GM12878 (cell line): ENCODE data around the gene ZSWIM6. TPM values are rescaled to one million over a fixed set of nuclear protein-coding genes. Genes with fewer than 3 reads are reported as not detected.

ENCODE experiments used
- ASH2L ChIP-seq: fragments of 300-600, 200-600 bp; sonication (generic); IDR thresholded peaks from 2 replicates; pipeline ENCODE4 v1.6.1; 2017; ENCODE audit warnings: low read depth, mild to moderate bottlenecking, borderline replicate concordance
- BRCA1 ChIP-seq: IDR thresholded peaks from 2 replicates; pipeline ENCODE4 v1.6.1; 2011; ENCODE audit warnings: low read depth, low read length, improper control_type of control experiment
- CBFB ChIP-seq: IDR thresholded peaks from 2 replicates; pipeline ENCODE4 v1.6.1; 2016; ENCODE audit warnings: antibody characterized with exemption, low read depth
- EED ChIP-seq: sonication (generic); IDR thresholded peaks from 2 replicates; pipeline ENCODE4 v1.6.1; 2016; ENCODE audit warnings: antibody characterized with exemption, low read depth
- ETV6 ChIP-seq, 2 experiments: fragments of 450-650 bp in 1 of 2; IDR thresholded peaks in 1 of 2; conservative IDR thresholded peaks in 1 of 2; 2 replicates each; pipeline ENCODE4 v1.6.1; 2014; ENCODE audit warnings: antibody characterized with exemption in 1 of 2, borderline replicate concordance in 1 of 2, low read depth in 1 of 2, mild to moderate bottlenecking in 1 of 2, moderate library complexity in 1 of 2
- HDGF ChIP-seq: fragments of 450-650 bp; IDR thresholded peaks from 2 replicates; pipeline ENCODE4 v1.6.1; 2016; ENCODE audit warnings: antibody characterized with exemption
- KAT2A ChIP-seq: conservative IDR thresholded peaks from 2 replicates; pipeline ENCODE4 v1.6.1; 2011; ENCODE audit warnings: low read depth, low read length; ENCODE audit not compliant: control insufficient read depth
- KLF5 ChIP-seq: fragments of 450-650 bp; IDR thresholded peaks from 2 replicates; pipeline ENCODE4 v1.6.1; 2014; ENCODE audit warnings: mild to moderate bottlenecking; ENCODE audit not compliant: partially characterized antibody
- MEF2A ChIP-seq: IDR thresholded peaks from 2 replicates; pipeline ENCODE4 v1.6.1; 2011; ENCODE audit warnings: low read depth, mild to moderate bottlenecking, low read length, moderate library complexity; ENCODE audit not compliant: insufficient read depth
- MTA2 ChIP-seq: fragments of 450-650 bp; IDR thresholded peaks from 2 replicates; pipeline ENCODE4 v1.6.1; 2016; ENCODE audit warnings: low read depth, mild to moderate bottlenecking, moderate library complexity
- RAD51 ChIP-seq: fragments of 450-650 bp; IDR thresholded peaks from 2 replicates; pipeline ENCODE4 v1.6.1; 2016; ENCODE audit warnings: moderate library complexity, mild to moderate bottlenecking, inconsistent platforms
- RB1 ChIP-seq: fragments of 450-650 bp; formaldehyde crosslinking; IDR thresholded peaks from 2 replicates; pipeline ENCODE4 v1.6.1; 2017; ENCODE audit warnings: mild to moderate bottlenecking, borderline replicate concordance
- RELA ChIP-seq: fragments of 450-650 bp; IDR thresholded peaks from 2 replicates; pipeline ENCODE4 v1.8.0; 2014; ENCODE audit warnings: borderline replicate concordance; ENCODE audit not compliant: partially characterized antibody
- RUNX3 ChIP-seq: IDR thresholded peaks from 2 replicates; pipeline ENCODE4 v1.6.1; 2012; ENCODE audit warnings: low read length, inconsistent platforms
- STAT1 ChIP-seq: fragments of 450-650 bp; conservative IDR thresholded peaks from 2 replicates; pipeline ENCODE4 v1.6.1; 2014; ENCODE audit warnings: antibody characterized with exemption, mild to moderate bottlenecking
- TBL1XR1 ChIP-seq: IDR thresholded peaks from 2 replicates; pipeline ENCODE4 v1.6.1; 2012; ENCODE audit warnings: low read depth, low read length, improper control_type of control experiment
- YBX1 ChIP-seq: fragments of 450-650 bp; IDR thresholded peaks from 2 replicates; pipeline ENCODE4 v1.6.1; 2016; ENCODE audit warnings: antibody characterized with exemption
- polyA plus RNA-seq, 11 experiments: library from polyadenylated mRNA; depleted of rRNA in 4 of 11; unstranded in 6 of 11; stranded (reverse) in 5 of 11; fragments of >200 nt; fragmentation: Nextera tagmentation in 4 of 11; fragmentation: Illumina TruSeq in 1 of 11; extraction: Ambion mirVana in 4 of 11; extraction: Trizol in 1 of 11; gene quantifications; 1 replicate in 1 of 11; 2 replicates in 10 of 11; pipeline versions ENCODE4 v1.2.1 to v1.2.3, GENCODE V29; 2011 to 2016; ENCODE audit warnings: inconsistent platforms in 2 of 11, missing spikeins in 2 of 11, low read depth in 1 of 11
- total RNA-seq, 4 experiments: library from RNA; depleted of rRNA in 3 of 4; stranded (reverse); fragments of >200 nt in 3 of 4; fragmentation: Illumina TruSeq in 1 of 4; extraction: Trizol in 1 of 4; gene quantifications; 2 replicates each; pipeline versions ENCODE4 v1.2.1 to v1.2.3, GENCODE V29; 2013 to 2021
- TF ChIP-seq, protein P1 (sequence below): IDR thresholded peaks from 2 replicates; pipeline ENCODE4 v1.6.1; 2011; ENCODE audit warnings: mild to moderate bottlenecking, low read depth, low read length, moderate library complexity; ENCODE audit not compliant: insufficient replicate concordance
- TF ChIP-seq, protein P2 (sequence below): IDR thresholded peaks from 2 replicates; pipeline ENCODE4 v1.6.1; 2012; ENCODE audit warnings: low read depth, low read length, improper control_type of control experiment
- TF ChIP-seq, protein P3 (sequence below): IDR thresholded peaks from 2 replicates; pipeline ENCODE4 v1.6.1; 2011; ENCODE audit warnings: borderline replicate concordance, low read depth, mild to moderate bottlenecking, moderate library complexity, mixed read lengths, low read length; ENCODE audit not compliant: insufficient read depth; ENCODE audit errors: extremely low read length
- TF ChIP-seq, protein P4 (sequence below): fragments of 150-350 bp; IDR thresholded peaks from 2 replicates; pipeline ENCODE4 v1.6.1; 2016; ENCODE audit warnings: low read depth, low read length

The ZSWIM6 gene
- total and polyA plus RNA-seq, 10 of the 15 experiments (the other 5 are each of a cell fraction or from before 2014, with no cell fraction given) = 0.53 to 6.2 (median 3.4) TPM

DNA sequence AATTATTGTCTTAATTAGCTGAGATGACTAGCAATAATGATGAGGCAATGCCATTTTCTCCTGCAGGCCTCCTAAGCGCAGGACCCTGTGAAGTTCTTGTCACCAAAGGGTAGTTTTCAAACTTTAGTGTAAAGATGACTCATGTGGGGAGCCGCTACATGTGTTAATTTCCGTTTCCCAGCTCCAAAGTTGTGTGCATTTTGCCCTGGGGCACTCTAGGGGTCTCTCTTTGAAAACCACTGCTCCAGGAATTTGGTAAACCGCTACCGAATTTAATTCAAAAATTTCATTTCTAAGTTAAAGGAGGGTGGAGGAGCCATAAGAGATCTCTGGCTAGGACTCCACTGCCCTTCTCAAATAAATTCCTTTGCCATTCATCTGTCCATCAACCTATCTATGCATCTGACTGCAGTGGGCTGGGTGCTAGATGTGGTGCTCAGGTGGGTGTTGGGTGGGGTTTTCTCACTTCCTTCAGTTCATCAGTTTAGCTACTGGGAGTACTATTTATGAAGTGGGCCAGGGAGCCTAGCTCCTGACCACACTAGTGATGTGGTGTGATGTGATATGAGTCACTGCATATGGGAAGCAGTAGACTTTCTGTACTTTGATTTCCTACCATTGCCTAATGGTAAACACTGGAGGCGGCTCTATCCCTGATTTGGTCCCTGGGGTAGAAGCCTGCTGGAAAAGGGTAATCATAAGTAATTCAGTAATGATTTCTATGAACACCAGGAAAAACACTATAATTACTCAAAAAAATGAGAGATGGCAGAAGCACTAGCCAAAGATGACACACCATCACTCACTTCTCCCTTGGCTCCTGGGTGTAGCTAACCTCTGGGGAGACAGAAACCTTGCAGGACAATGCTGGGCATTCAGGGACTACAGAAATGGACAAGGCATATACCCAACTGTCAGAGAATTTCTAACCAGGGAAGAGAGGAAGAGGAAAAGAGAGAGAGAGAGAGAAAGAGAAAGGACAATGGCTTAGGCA is 4.0 kb upstream of the ZSWIM6 start (continued):
- TF ChIP-seq RUNX3 = peak; percentile 98
- TF ChIP-seq BRCA1 = no peak
- TF ChIP-seq, protein P1, sequence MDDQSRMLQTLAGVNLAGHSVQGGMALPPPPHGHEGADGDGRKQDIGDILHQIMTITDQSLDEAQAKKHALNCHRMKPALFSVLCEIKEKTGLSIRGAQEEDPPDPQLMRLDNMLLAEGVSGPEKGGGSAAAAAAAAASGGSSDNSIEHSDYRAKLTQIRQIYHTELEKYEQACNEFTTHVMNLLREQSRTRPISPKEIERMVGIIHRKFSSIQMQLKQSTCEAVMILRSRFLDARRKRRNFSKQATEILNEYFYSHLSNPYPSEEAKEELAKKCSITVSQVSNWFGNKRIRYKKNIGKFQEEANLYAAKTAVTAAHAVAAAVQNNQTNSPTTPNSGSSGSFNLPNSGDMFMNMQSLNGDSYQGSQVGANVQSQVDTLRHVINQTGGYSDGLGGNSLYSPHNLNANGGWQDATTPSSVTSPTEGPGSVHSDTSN = no peak
- TF ChIP-seq, protein P2, sequence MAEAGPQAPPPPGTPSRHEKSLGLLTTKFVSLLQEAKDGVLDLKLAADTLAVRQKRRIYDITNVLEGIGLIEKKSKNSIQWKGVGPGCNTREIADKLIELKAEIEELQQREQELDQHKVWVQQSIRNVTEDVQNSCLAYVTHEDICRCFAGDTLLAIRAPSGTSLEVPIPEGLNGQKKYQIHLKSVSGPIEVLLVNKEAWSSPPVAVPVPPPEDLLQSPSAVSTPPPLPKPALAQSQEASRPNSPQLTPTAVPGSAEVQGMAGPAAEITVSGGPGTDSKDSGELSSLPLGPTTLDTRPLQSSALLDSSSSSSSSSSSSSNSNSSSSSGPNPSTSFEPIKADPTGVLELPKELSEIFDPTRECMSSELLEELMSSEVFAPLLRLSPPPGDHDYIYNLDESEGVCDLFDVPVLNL = no peak
- TF ChIP-seq ETV6 (conservative IDR thresholded peaks at IDR 0.05 in 1 of 2, IDR thresholded peaks at IDR 0.05 in 1 of 2; ENCODE audit: borderline replicate concordance in 1 of 2, low read depth in 1 of 2) = peak in 1 of 2 experiments; percentile 89; a peak in 2 of 4 replicates
- no peak for TF ChIP-seq RELA
- TF ChIP-seq MEF2A = peak; percentile 82
- no peak for TF ChIP-seq YBX1
- no peak for TF ChIP-seq KAT2A
- TF ChIP-seq, protein P3, sequence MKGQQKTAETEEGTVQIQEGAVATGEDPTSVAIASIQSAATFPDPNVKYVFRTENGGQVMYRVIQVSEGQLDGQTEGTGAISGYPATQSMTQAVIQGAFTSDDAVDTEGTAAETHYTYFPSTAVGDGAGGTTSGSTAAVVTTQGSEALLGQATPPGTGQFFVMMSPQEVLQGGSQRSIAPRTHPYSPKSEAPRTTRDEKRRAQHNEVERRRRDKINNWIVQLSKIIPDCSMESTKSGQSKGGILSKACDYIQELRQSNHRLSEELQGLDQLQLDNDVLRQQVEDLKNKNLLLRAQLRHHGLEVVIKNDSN = no peak
- TF ChIP-seq RAD51 = no peak
- TF ChIP-seq, protein P4, sequence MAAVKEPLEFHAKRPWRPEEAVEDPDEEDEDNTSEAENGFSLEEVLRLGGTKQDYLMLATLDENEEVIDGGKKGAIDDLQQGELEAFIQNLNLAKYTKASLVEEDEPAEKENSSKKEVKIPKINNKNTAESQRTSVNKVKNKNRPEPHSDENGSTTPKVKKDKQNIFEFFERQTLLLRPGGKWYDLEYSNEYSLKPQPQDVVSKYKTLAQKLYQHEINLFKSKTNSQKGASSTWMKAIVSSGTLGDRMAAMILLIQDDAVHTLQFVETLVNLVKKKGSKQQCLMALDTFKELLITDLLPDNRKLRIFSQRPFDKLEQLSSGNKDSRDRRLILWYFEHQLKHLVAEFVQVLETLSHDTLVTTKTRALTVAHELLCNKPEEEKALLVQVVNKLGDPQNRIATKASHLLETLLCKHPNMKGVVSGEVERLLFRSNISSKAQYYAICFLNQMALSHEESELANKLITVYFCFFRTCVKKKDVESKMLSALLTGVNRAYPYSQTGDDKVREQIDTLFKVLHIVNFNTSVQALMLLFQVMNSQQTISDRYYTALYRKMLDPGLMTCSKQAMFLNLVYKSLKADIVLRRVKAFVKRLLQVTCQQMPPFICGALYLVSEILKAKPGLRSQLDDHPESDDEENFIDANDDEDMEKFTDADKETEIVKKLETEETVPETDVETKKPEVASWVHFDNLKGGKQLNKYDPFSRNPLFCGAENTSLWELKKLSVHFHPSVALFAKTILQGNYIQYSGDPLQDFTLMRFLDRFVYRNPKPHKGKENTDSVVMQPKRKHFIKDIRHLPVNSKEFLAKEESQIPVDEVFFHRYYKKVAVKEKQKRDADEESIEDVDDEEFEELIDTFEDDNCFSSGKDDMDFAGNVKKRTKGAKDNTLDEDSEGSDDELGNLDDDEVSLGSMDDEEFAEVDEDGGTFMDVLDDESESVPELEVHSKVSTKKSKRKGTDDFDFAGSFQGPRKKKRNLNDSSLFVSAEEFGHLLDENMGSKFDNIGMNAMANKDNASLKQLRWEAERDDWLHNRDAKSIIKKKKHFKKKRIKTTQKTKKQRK = no peak
- peak; percentile 82; the same call in 1 of the 2 replicates for TF ChIP-seq CBFB
- no peak for TF ChIP-seq ASH2L
- no peak for TF ChIP-seq HDGF
- peak; percentile 77 for TF ChIP-seq MTA2
- TF ChIP-seq TBL1XR1 = no peak
- TF ChIP-seq KLF5 = no peak
- no peak for TF ChIP-seq RB1
- no peak for TF ChIP-seq STAT1
- peak; percentile 98 for TF ChIP-seq EED
